H1 (cell line): ENCODE data around the gene ZNF385C. TPM values are rescaled to one million over a fixed set of nuclear protein-coding genes. Genes with fewer than 3 reads are reported as not detected.

Source experiments
- CEBPB ChIP-seq: IDR thresholded peaks from 2 replicates; pipeline ENCODE4 v1.6.1; 2012; ENCODE audit warnings: low read depth, low read length
- CHD1 ChIP-seq: IDR thresholded peaks from 2 replicates; pipeline ENCODE4 v1.6.1; 2012; ENCODE audit warnings: low read depth, low read length, improper control_type of control experiment
- EP300 ChIP-seq, 2 experiments: IDR thresholded peaks; 1 replicate in 1 of 2; 2 replicates in 1 of 2; pipeline ENCODE4 v1.6.1; 2011 to 2012; ENCODE audit warnings: low read depth in 2 of 2, low read length in 2 of 2, mild to moderate bottlenecking in 2 of 2, borderline replicate concordance in 1 of 2, inconsistent platforms in 1 of 2, moderate library complexity in 1 of 2
- EZH2 ChIP-seq: fragments of 200-600 bp; sonication (generic); IDR thresholded peaks from 2 replicates; pipeline ENCODE4 v1.7.1; 2012; ENCODE audit warnings: low read depth, mild to moderate bottlenecking, moderate library complexity, low read length, inconsistent platforms; ENCODE audit not compliant: severe bottlenecking
- GTF2F1 ChIP-seq: IDR thresholded peaks from 2 replicates; pipeline ENCODE4 v1.6.1; 2012; ENCODE audit warnings: low read depth, low read length, improper control_type of control experiment, borderline replicate concordance
- MAX ChIP-seq: IDR thresholded peaks from 2 replicates; pipeline ENCODE4 v1.6.1; 2012; ENCODE audit warnings: inconsistent platforms
- POLR2A ChIP-seq, 2 experiments: IDR thresholded peaks; 1 replicate in 1 of 2; 2 replicates in 1 of 2; pipeline ENCODE4 v1.6.1; 2011; ENCODE audit warnings: low read depth in 2 of 2, low read length in 2 of 2, mild to moderate bottlenecking in 2 of 2; ENCODE audit errors: control extremely low read depth in 1 of 2
- RFX5 ChIP-seq: IDR thresholded peaks from 2 replicates; pipeline ENCODE4 v1.6.1; 2011; ENCODE audit warnings: low read depth, low read length, improper control_type of control experiment, borderline replicate concordance
- polyA plus RNA-seq, 7 experiments: library from polyadenylated mRNA; depleted of rRNA in 3 of 7; stranded (reverse) in 5 of 7; unstranded in 2 of 7; fragments of >200 nt in 5 of 7; fragments of 200-250 nt in 2 of 7; gene quantifications; 1 replicate in 5 of 7; 2 replicates in 1 of 7; 4 replicates in 1 of 7; pipeline versions ENCODE4 v1.2.1 to v1.2.3, GENCODE V29; 2011 to 2013; ENCODE audit warnings: missing spikeins in 2 of 7, mixed read lengths in 2 of 7
- total RNA-seq: library from RNA; stranded (reverse); fragmentation: NEBNext Ultra II Directional; extraction: Animal tissue kit (Norgen Biotek cat#: 25700); gene quantifications from 2 replicates; pipeline ENCODE4 v1.2.1, GENCODE V29; 2021

Gene ZNF385C
- total and polyA plus RNA-seq, 2 of the 8 experiments (the other 6 are each of a cell fraction or from before 2014, with no cell fraction given): 3.9 to 6.1 TPM

DNA sequence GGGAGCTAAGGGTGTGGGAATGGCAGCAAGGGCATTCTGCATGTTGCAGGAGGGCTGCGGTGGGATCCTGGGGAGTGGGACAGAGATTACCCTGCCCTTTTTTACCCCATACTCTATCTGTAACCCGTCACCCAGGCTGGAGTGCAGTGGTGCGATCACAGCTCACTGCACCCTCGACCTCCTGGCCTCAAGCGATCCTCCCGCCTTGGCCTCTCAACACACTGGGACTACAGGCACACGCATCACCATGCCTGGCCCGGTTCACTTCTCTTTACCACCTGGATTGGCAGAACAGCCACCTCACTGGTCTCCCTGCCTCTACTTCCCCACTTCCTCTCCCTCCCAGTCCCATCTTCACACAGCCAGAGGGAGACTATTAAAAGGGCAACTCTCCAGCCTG, 9.5 kb downstream of the ZNF385C start (continued):
- TF ChIP-seq RFX5: no peak
- no peak for TF ChIP-seq CHD1
- no peak for TF ChIP-seq GTF2F1
- no peak for TF ChIP-seq EZH2
- TF ChIP-seq POLR2A (IDR thresholded peaks at IDR 0.05; ENCODE audit: control extremely low read depth in 1 of 2, low read depth in 2 of 2, low read length in 2 of 2): no peak
- TF ChIP-seq CEBPB: no peak
- no peak for TF ChIP-seq EP300 (IDR thresholded peaks at IDR 0.05; ENCODE audit: borderline replicate concordance in 1 of 2, low read depth in 2 of 2, low read length in 2 of 2)
- TF ChIP-seq MAX: no peak
- TF ChIP-seq, all 59 proteins: peak for 0
